ENCODE results near the gene RELT.

DNA sequence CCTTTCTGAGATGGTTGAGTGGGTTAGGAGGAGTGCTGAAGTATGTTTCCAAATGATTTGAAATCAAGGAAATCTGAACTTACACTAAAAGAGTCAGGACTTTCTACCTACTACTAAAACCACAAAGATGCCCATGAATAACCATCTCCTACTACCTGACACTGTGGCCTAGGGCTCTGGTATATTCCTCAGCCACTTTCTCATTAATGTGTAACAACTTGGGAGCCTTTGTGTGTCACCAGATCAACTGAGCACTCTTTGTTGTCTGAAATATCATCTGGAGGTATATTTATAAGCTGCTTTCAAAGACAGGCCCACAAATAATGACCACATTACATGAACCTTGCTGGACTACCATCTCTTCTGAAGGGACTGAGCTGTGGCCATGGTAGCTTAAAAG is 43.9 kb downstream of the RELT start:
- TF ChIP-seq EZH2 (IDR thresholded peaks at IDR 0.05; ENCODE audit: low read depth) (no peak), CTCF (conservative IDR thresholded peaks at IDR 0.05) (no peak)
